ENCODE results near the gene SLAMF1. TPM values are rescaled to one million over a fixed set of nuclear protein-coding genes. Genes with fewer than 3 reads are reported as not detected.
A peak's percentile ranks its signal among the peaks of the same experiment; 100 is the strongest.

The SLAMF1 gene
- total and polyA plus RNA-seq, 7 experiments from 2014 or later = 14.6 to 90.3 (median 22.9) TPM

- peaks cover 23% of the 10 kb centered on the region in 2 donors for H3K4me1 ChIP-seq (ENCODE audit: control insufficient read depth in 2 of 2, insufficient read depth in 2 of 2, low read length in 2 of 2)
- H3K9me3 ChIP-seq (ENCODE audit: control insufficient read depth in 2 of 3, low read length in 3 of 3) = no peaks in the 10 kb centered on the region
- peaks cover 4 to 28% (median 24%) of the 10 kb centered on the region in 3 experiments for H3K36me3 ChIP-seq (ENCODE audit: control insufficient read depth in 2 of 3, insufficient read depth in 3 of 3, low read length in 3 of 3)
- peak in 6 of 9 donors; percentile 34 to 49 (median 46) for DNase-seq
- H3K27ac ChIP-seq (ENCODE audit: low read depth, low read length) = no peak overlapping the region
- Mint-ChIP-seq H3K9me3 (peaks cover 0 to 7% (median 0%) of the 10 kb centered on the region in 11 donors), H3K4me3 (peak overlapping the region in 3 of 10 donors; percentile 2 to 46 (median 24)), H3K36me3 (peaks cover 12 to 75% (median 57%) of the 10 kb centered on the region in 5 donors), H3K27me3 (no peaks in the 10 kb centered on the region), H3K4me1 (peaks cover 32 to 84% (median 68%) of the 10 kb centered on the region in 7 donors), H3K27ac (peak overlapping the region; percentile 21 to 83 (median 69))
- H3K27me3 ChIP-seq (ENCODE audit: control insufficient read depth in 2 of 2, insufficient read depth in 2 of 2, low read length in 2 of 2) = no peaks in the 10 kb centered on the region
- intact Hi-C loops (cut with micrococcal nuclease) = loop anchor here (1.0 to 2.0 kb wide), 4 partner anchors 22 to 150 kb away; no protein-coding TSS in a partner anchor
- peak; percentile 83 for ATAC-seq
- CTCF ChIA-PET = interaction anchor here (0.8 to 4.4 kb wide), 21 partner anchors 10 to 205 kb away, joined by 3 to 67 read pairs (median 4); partner anchors contain the start of gene SLAMF1
- POLR2A ChIA-PET = interaction anchor here (0.8 to 3.3 kb wide), 12 partner anchors 9 to 150 kb away, joined by 3 to 33 read pairs (median 4); no protein-coding TSS in a partner anchor
- H3K4me3 ChIP-seq (ENCODE audit: low read length) = no peak overlapping the region
Measured at GRCh38 chr1:160618763-160619274, 28.0 kb downstream of the SLAMF1 start.

- Mint-ChIP-seq H3K36me3 (peaks cover 12 to 75% (median 54%) of the 10 kb centered on the region in 5 donors), H3K9me3 (peaks cover 0 to 7% (median 0%) of the 10 kb centered on the region in 11 donors), H3K4me3 (peak overlapping the region in 1 of 10 donors; percentile 2), H3K27ac (peak overlapping the region in 7 of 9 donors; percentile 5 to 66 (median 52)), H3K4me1 (peaks cover 28 to 84% (median 68%) of the 10 kb centered on the region in 7 donors), H3K27me3 (no peaks in the 10 kb centered on the region)
- POLR2A ChIA-PET = interaction anchor here (0.6 to 3.3 kb wide), 13 partner anchors 8 to 190 kb away, joined by 3 to 33 read pairs (median 5); no protein-coding TSS in a partner anchor
- CTCF ChIA-PET = interaction anchor here (0.8 to 4.4 kb wide), 20 partner anchors 9 to 204 kb away, joined by 3 to 67 read pairs (median 4); partner anchors contain the start of gene SLAMF1
- Histone ChIP-seq H3K4me1 (ENCODE audit: control insufficient read depth in 2 of 2, insufficient read depth in 2 of 2, low read length in 2 of 2) (peaks cover 18% of the 10 kb centered on the region in 2 donors), H3K36me3 (ENCODE audit: control insufficient read depth in 2 of 3, insufficient read depth in 3 of 3, low read length in 3 of 3) (peaks cover 4 to 28% (median 24%) of the 10 kb centered on the region in 3 experiments), H3K27me3 (ENCODE audit: control insufficient read depth in 2 of 2, insufficient read depth in 2 of 2, low read length in 2 of 2) (no peaks in the 10 kb centered on the region), H3K9me3 (ENCODE audit: control insufficient read depth in 2 of 3, low read length in 3 of 3) (no peaks in the 10 kb centered on the region), H3K4me3 (ENCODE audit: low read length) (no peak overlapping the region), H3K27ac (ENCODE audit: low read depth, low read length) (no peak overlapping the region)
- intact Hi-C loops (cut with micrococcal nuclease) = loop anchor here (1.0 to 2.0 kb wide), 4 partner anchors 23 to 150 kb away; no protein-coding TSS in a partner anchor
- DNase-seq = no peak
- ATAC-seq = no peak
Measured at GRCh38 chr1:160618327-160618726, 28.5 kb downstream of the SLAMF1 start.

- intact Hi-C loops (cut with micrococcal nuclease) = no loop called here
- POLR2A ChIA-PET = no interaction called here
- Histone ChIP-seq H3K27me3 (ENCODE audit: control insufficient read depth in 2 of 2, insufficient read depth in 2 of 2, low read length in 2 of 2) (no peaks in the 10 kb centered on the region), H3K9me3 (ENCODE audit: control insufficient read depth in 2 of 3, low read length in 3 of 3) (no peaks in the 10 kb centered on the region), H3K4me1 (ENCODE audit: control insufficient read depth in 2 of 2, insufficient read depth in 2 of 2, low read length in 2 of 2) (peaks cover 0 to 7% of the 10 kb centered on the region in 2 donors), H3K27ac (ENCODE audit: low read depth, low read length) (no peak overlapping the region), H3K4me3 (ENCODE audit: low read length) (no peak overlapping the region), H3K36me3 (ENCODE audit: control insufficient read depth in 2 of 3, insufficient read depth in 3 of 3, low read length in 3 of 3) (peaks cover 7 to 47% (median 46%) of the 10 kb centered on the region in 3 experiments)
- CTCF ChIA-PET = interaction anchor here (0.6 to 1.2 kb wide), 2 partner anchors 13 to 164 kb away, joined by 3 to 4 read pairs; no protein-coding TSS in a partner anchor
- Mint-ChIP-seq H3K36me3 (peaks cover 8 to 73% (median 49%) of the 10 kb centered on the region in 5 donors), H3K4me3 (peak overlapping the region in 1 of 10 donors; percentile 30), H3K27ac (peak overlapping the region in 2 of 9 donors; percentile 13 to 35), H3K4me1 (peaks cover 13 to 70% (median 49%) of the 10 kb centered on the region in 7 donors), H3K9me3 (peaks cover 0 to 7% (median 0%) of the 10 kb centered on the region in 11 donors), H3K27me3 (no peaks in the 10 kb centered on the region)
- no peak for ATAC-seq
- DNase-seq = no peak
Measured at GRCh38 chr1:160615660-160616059, 31.2 kb downstream of the SLAMF1 start.

- peaks cover 0 to 6% of the 10 kb centered on the region in 2 donors for H3K4me1 ChIP-seq (ENCODE audit: control insufficient read depth in 2 of 2, insufficient read depth in 2 of 2, low read length in 2 of 2)
- H3K4me3 Mint-ChIP-seq = peak overlapping the region in 2 of 10 donors; percentile 7 to 23
- ATAC-seq (no peak), DNase-seq (no peak)
- POLR2A ChIA-PET = interaction anchor here (0.6 to 1.0 kb wide), 4 partner anchors 33 to 135 kb away, joined by 3 to 4 read pairs (median 3); no protein-coding TSS in a partner anchor
- H3K9me3 Mint-ChIP-seq = peaks cover 0 to 6% (median 0%) of the 10 kb centered on the region in 11 donors
- no peaks in the 10 kb centered on the region for H3K27me3 Mint-ChIP-seq
- H3K4me3 ChIP-seq (ENCODE audit: low read length) = no peak overlapping the region
- H3K9me3 ChIP-seq (ENCODE audit: control insufficient read depth in 2 of 3, low read length in 3 of 3) = no peaks in the 10 kb centered on the region
- CTCF ChIA-PET = interaction anchor here (1.0 kb wide), 1 partner anchor 91 kb away, joined by 3 read pairs; the partner anchor contains the start of gene SLAMF6
- H3K4me1 Mint-ChIP-seq = peaks cover 13 to 68% (median 50%) of the 10 kb centered on the region in 7 donors
- H3K27ac ChIP-seq (ENCODE audit: low read depth, low read length) = no peak overlapping the region
- no peaks in the 10 kb centered on the region for H3K27me3 ChIP-seq (ENCODE audit: control insufficient read depth in 2 of 2, insufficient read depth in 2 of 2, low read length in 2 of 2)
- intact Hi-C loops (cut with micrococcal nuclease) = no loop called here
- peaks cover 7 to 71% (median 44%) of the 10 kb centered on the region in 5 donors for H3K36me3 Mint-ChIP-seq
- H3K36me3 ChIP-seq (ENCODE audit: control insufficient read depth in 2 of 3, insufficient read depth in 3 of 3, low read length in 3 of 3) = peaks cover 13 to 55% (median 43%) of the 10 kb centered on the region in 3 experiments
- peak overlapping the region in 5 of 9 donors; percentile 22 to 67 (median 35) for H3K27ac Mint-ChIP-seq
Measured at GRCh38 chr1:160614410-160614809, 32.4 kb downstream of the SLAMF1 start.

- Mint-ChIP-seq H3K36me3 (peaks cover 0 to 62% (median 33%) of the 10 kb centered on the region in 5 donors), H3K4me3 (no peak overlapping the region), H3K4me1 (peaks cover 6 to 60% (median 45%) of the 10 kb centered on the region in 7 donors), H3K27me3 (no peaks in the 10 kb centered on the region), H3K27ac (peak overlapping the region in 5 of 9 donors; percentile 3 to 77 (median 35)), H3K9me3 (no peaks in the 10 kb centered on the region)
- ATAC-seq (no peak), DNase-seq (no peak)
- H3K27ac ChIP-seq (ENCODE audit: low read depth, low read length) = peak overlapping the region; percentile 30
- H3K4me1 ChIP-seq (ENCODE audit: control insufficient read depth in 2 of 2, insufficient read depth in 2 of 2, low read length in 2 of 2) = no peaks in the 10 kb centered on the region
- H3K36me3 ChIP-seq (ENCODE audit: control insufficient read depth in 2 of 3, insufficient read depth in 3 of 3, low read length in 3 of 3) = peaks cover 13 to 61% (median 40%) of the 10 kb centered on the region in 3 experiments
- H3K4me3 ChIP-seq (ENCODE audit: low read length) = no peak overlapping the region
- intact Hi-C loops (cut with micrococcal nuclease) = no loop called here
- CTCF ChIA-PET = interaction anchor here (0.7 to 1.9 kb wide), 5 partner anchors 62 to 188 kb away, joined by 3 to 8 read pairs (median 3); no protein-coding TSS in a partner anchor
- no peaks in the 10 kb centered on the region for H3K27me3 ChIP-seq (ENCODE audit: control insufficient read depth in 2 of 2, insufficient read depth in 2 of 2, low read length in 2 of 2)
- H3K9me3 ChIP-seq (ENCODE audit: control insufficient read depth in 2 of 3, low read length in 3 of 3) = no peaks in the 10 kb centered on the region
- POLR2A ChIA-PET = interaction anchor here (0.7 kb wide), 2 partner anchors 15 to 62 kb away, joined by 3 to 4 read pairs; no protein-coding TSS in a partner anchor
Measured at GRCh38 chr1:160612613-160613218, 34.1 kb downstream of the SLAMF1 start.
